DND-41 (cell line): ENCODE data around the gene TTLL4.

Experiments used
- ATAC-seq: fragments of 200-7000 bp; cut with Tn5 transposase; 3 replicates; pipeline ENCODE4 v1.9.1; 2021; ENCODE audit warnings: low read depth; ENCODE audit not compliant: insufficient read depth
- DNase-seq: peaks from one replicate; pipeline ENCODE4 v3.0.0-alpha.2; 2020
- H2AFZ ChIP-seq: 2 replicates; pipeline ENCODE4 v1.6.0; 2012; ENCODE audit warnings: low read depth, low read length
- H3K27ac ChIP-seq: 2 replicates; pipeline ENCODE4 v1.5.1; 2012; ENCODE audit warnings: low read length, inconsistent platforms
- H3K27me3 ChIP-seq: fragments of 200-600 bp; sonication (generic); 2 replicates; pipeline ENCODE4 v1.6.0; 2012; ENCODE audit warnings: low read length, mild to moderate bottlenecking, inconsistent platforms; ENCODE audit not compliant: insufficient read depth, poor library complexity
- H3K36me3 ChIP-seq: 2 replicates; pipeline ENCODE4 v1.5.1; 2012; ENCODE audit warnings: low read length, inconsistent platforms; ENCODE audit not compliant: insufficient read depth
- H3K4me1 ChIP-seq: 2 replicates; pipeline ENCODE4 v1.5.1; 2012; ENCODE audit warnings: mild to moderate bottlenecking, low read length; ENCODE audit not compliant: insufficient read depth
- H3K4me2 ChIP-seq: 2 replicates; pipeline ENCODE4 v1.6.0; 2012; ENCODE audit warnings: mild to moderate bottlenecking, moderate library complexity, low read length, inconsistent platforms; ENCODE audit not compliant: insufficient read depth
- H3K4me3 ChIP-seq, 2 experiments: fragments of 200-600 bp in 1 of 2; shearing (Covaris generic) in 1 of 2; 2 replicates each; pipeline ENCODE4 v1.5.1; 2012 to 2016; ENCODE audit warnings: inconsistent platforms in 2 of 2, low read length in 2 of 2, mild to moderate bottlenecking in 2 of 2, low read depth in 1 of 2, moderate library complexity in 1 of 2
- H3K79me2 ChIP-seq: 2 replicates; pipeline ENCODE4 v1.6.0; 2012; ENCODE audit warnings: low read length, inconsistent platforms; ENCODE audit not compliant: insufficient read depth
- H3K9ac ChIP-seq: 2 replicates; pipeline ENCODE4 v1.6.0; 2012; ENCODE audit warnings: low read depth, mild to moderate bottlenecking, inconsistent platforms, low read length, moderate library complexity
- H3K9me3 ChIP-seq: 2 replicates; pipeline ENCODE4 v1.5.1; 2012; ENCODE audit warnings: low read length, moderate library complexity, mild to moderate bottlenecking, inconsistent platforms; ENCODE audit not compliant: insufficient read depth, severe bottlenecking
- H4K20me1 ChIP-seq: 2 replicates; pipeline ENCODE4 v1.6.0; 2012; ENCODE audit warnings: low read length; ENCODE audit not compliant: insufficient read depth
- CTCF ChIP-seq: IDR thresholded peaks from 2 replicates; pipeline ENCODE4 v1.5.1; 2012; ENCODE audit warnings: borderline replicate concordance, low read length, moderate library complexity, mild to moderate bottlenecking; ENCODE audit not compliant: poor library complexity, severe bottlenecking; ENCODE audit errors: extremely low read depth
- EZH2 ChIP-seq: IDR thresholded peaks from 3 replicates; pipeline ENCODE4 v1.6.1; 2012; ENCODE audit warnings: borderline replicate concordance, low read depth, mild to moderate bottlenecking, moderate library complexity, low read length, inconsistent platforms; ENCODE audit not compliant: severe bottlenecking

TTLL4 gene

GRCh38 chr2:218754781-218755180 is 44.1 kb downstream of the TTLL4 start:
- Histone ChIP-seq H2AFZ (no peak overlapping the region), H3K4me1 (no peaks in the 10 kb centered on the region), H3K27ac (no peak overlapping the region), H4K20me1 (no peaks in the 10 kb centered on the region), H3K36me3 (peaks cover 79% of the 10 kb centered on the region), H3K9me3 (no peaks in the 10 kb centered on the region), H3K9ac (no peak overlapping the region), H3K4me2 (no peak overlapping the region), H3K27me3 (no peaks in the 10 kb centered on the region), H3K79me2 (no peaks in the 10 kb centered on the region), H3K4me3 (no peak overlapping the region)
- ATAC-seq (no peak), DNase-seq (no peak)
- TF ChIP-seq CTCF (no peak), EZH2 (no peak)

- Histone ChIP-seq H2AFZ (no peak overlapping the region), H4K20me1 (no peaks in the 10 kb centered on the region), H3K79me2 (no peaks in the 10 kb centered on the region), H3K4me1 (no peaks in the 10 kb centered on the region), H3K4me2 (no peak overlapping the region), H3K4me3 (no peak overlapping the region), H3K27ac (no peak overlapping the region), H3K9ac (no peak overlapping the region), H3K36me3 (peaks cover 75% of the 10 kb centered on the region), H3K27me3 (no peaks in the 10 kb centered on the region), H3K9me3 (no peaks in the 10 kb centered on the region)
- DNase-seq = no peak
- TF ChIP-seq CTCF (no peak), EZH2 (no peak)
- no peak for ATAC-seq
These were observed 44.5 kb downstream of the TTLL4 start for GRCh38 chr2:218755198-218755566.

- Histone ChIP-seq H3K27me3 (no peaks in the 10 kb centered on the region), H3K79me2 (no peaks in the 10 kb centered on the region), H3K4me3 (no peak overlapping the region), H3K4me1 (no peaks in the 10 kb centered on the region), H3K9me3 (no peaks in the 10 kb centered on the region), H4K20me1 (no peaks in the 10 kb centered on the region), H3K4me2 (no peak overlapping the region), H3K9ac (no peak overlapping the region), H2AFZ (no peak overlapping the region), H3K27ac (no peak overlapping the region), H3K36me3 (peaks cover 69% of the 10 kb centered on the region)
- DNase-seq = no peak
- no peak for TF ChIP-seq EZH2
- no peak for TF ChIP-seq CTCF
- no peak for ATAC-seq
These were observed 45.2 kb downstream of the TTLL4 start for GRCh38 chr2:218755567-218756404.
